ENCODE measurements around the gene TRMT10B.

Gene TRMT10B

GRCh38 chr9:37753489-37754190 is at the start of gene TRMT10B:
Gene TRMT10B (plus strand): TSS chr9:37753805. CDS start chr9:37761932, 8,127 bp downstream.
- no peak for TF ChIP-seq CTCF (IDR thresholded peaks at IDR 0.05; ENCODE audit: low read depth, low read length, missing control alignments)
- DNase-seq (ENCODE audit: extremely low read depth, low read depth): no peak

GRCh38 chr9:37705787-37706186 is 47.8 kb upstream of the TRMT10B start:
- TF ChIP-seq CTCF (IDR thresholded peaks at IDR 0.05; ENCODE audit: low read depth, low read length, missing control alignments): no peak
- H3K4me3 ChIP-seq (replicated peaks; ENCODE audit: low read depth, low read length): no peak overlapping the region
- DNase-seq (ENCODE audit: extremely low read depth, low read depth): no peak

More at GRCh38 chr9:37753489-37754190, at the start of gene TRMT10B:
- peak within 1 kb of the TSS; percentile 83 for H3K4me3 ChIP-seq (replicated peaks; ENCODE audit: low read depth, low read length)

GRCh38 chr9:37706290-37706689 is 47.3 kb upstream of the TRMT10B start:
- TF ChIP-seq CTCF (IDR thresholded peaks at IDR 0.05; ENCODE audit: low read depth, low read length, missing control alignments): no peak
- DNase-seq (ENCODE audit: extremely low read depth, low read depth): no peak
- H3K4me3 ChIP-seq (replicated peaks; ENCODE audit: low read depth, low read length): no peak overlapping the region

GRCh38 chr9:37707748-37708147 is 45.9 kb upstream of the TRMT10B start:
- DNase-seq (ENCODE audit: extremely low read depth, low read depth): no peak
- TF ChIP-seq CTCF (IDR thresholded peaks at IDR 0.05; ENCODE audit: low read depth, low read length, missing control alignments): no peak
- H3K4me3 ChIP-seq (replicated peaks; ENCODE audit: low read depth, low read length): no peak overlapping the region

- no peak for DNase-seq (ENCODE audit: extremely low read depth, low read depth)
- H3K4me3 ChIP-seq (replicated peaks; ENCODE audit: low read depth, low read length): no peak overlapping the region
- TF ChIP-seq CTCF (IDR thresholded peaks at IDR 0.05; ENCODE audit: low read depth, low read length, missing control alignments): no peak
Measured at GRCh38 chr9:37710046-37710445, 43.6 kb upstream of the TRMT10B start.

GRCh38 chr9:37715260-37715659 is 38.3 kb upstream of the TRMT10B start:
- TF ChIP-seq CTCF (IDR thresholded peaks at IDR 0.05; ENCODE audit: low read depth, low read length, missing control alignments): no peak
- H3K4me3 ChIP-seq (replicated peaks; ENCODE audit: low read depth, low read length): no peak overlapping the region
- DNase-seq (ENCODE audit: extremely low read depth, low read depth): no peak
